H1 (cell line): ENCODE measurements around the gene CFAP97D2. TPM values are rescaled to one million over a fixed set of nuclear protein-coding genes. Genes with fewer than 3 reads are reported as not detected.

Source experiments
- CTCF ChIA-PET: fragments of 300-600 bp; sonication (Branson Sonifier 250); formaldehyde crosslinking; loops from one replicate; lab custom pipeline; 2021; ENCODE audit not compliant: partially characterized antibody; lab: Charles Lee
- POLR2A ChIA-PET: fragments of 300-600 bp; sonication (Branson Sonifier 250); formaldehyde crosslinking; loops from one replicate; lab custom pipeline; 2021; ENCODE audit warnings: inconsistent platforms; ENCODE audit not compliant: partially characterized antibody; lab: Charles Lee
- DNase-seq, 2 experiments: peaks; one replicate each; pipeline versions ENCODE4 v3.0.0 to v3.0.0-alpha.2; 2010 to 2022; ENCODE audit warnings: low spot score in 2 of 2, low read depth in 1 of 2, mixed read lengths in 1 of 2
- FAIRE-seq: peaks from 2 replicates; lab custom pipeline; 2011; peaks lifted over from hg19 to GRCh38; lab: Jason Lieb, UNC
- H2AFZ ChIP-seq: 2 replicates; pipeline ENCODE4 v1.8.1; 2012; ENCODE audit warnings: low read length, inconsistent platforms
- H2AK5ac ChIP-seq: 2 replicates; pipeline ENCODE4 v1.6.1; 2013; ENCODE audit warnings: low read depth, low read length
- H2BK120ac ChIP-seq: replicated peaks from 2 replicates; pipeline ENCODE3; 2013; ENCODE audit warnings: low read depth, low read length, inconsistent platforms
- H2BK12ac ChIP-seq: 2 replicates; pipeline ENCODE4 v1.6.1; 2013; ENCODE audit warnings: low read depth, low read length
- H2BK15ac ChIP-seq: 2 replicates; pipeline ENCODE4 v1.6.1; 2013; ENCODE audit warnings: low read length
- H2BK20ac ChIP-seq: 2 replicates; pipeline ENCODE4 v1.6.1; 2013; ENCODE audit warnings: low read length
- H2BK5ac ChIP-seq: 2 replicates; pipeline ENCODE4 v1.6.1; 2013; ENCODE audit warnings: low read depth, low read length
- H3K14ac ChIP-seq: 2 replicates; pipeline ENCODE4 v1.6.1; 2013; ENCODE audit warnings: inconsistent platforms; ENCODE audit not compliant: insufficient read length
- H3K18ac ChIP-seq: 2 replicates; pipeline ENCODE4 v1.6.1; 2013; ENCODE audit warnings: low read length; ENCODE audit errors: extremely low read depth
- H3K23ac ChIP-seq: 2 replicates; pipeline ENCODE4 v1.6.1; 2013; ENCODE audit warnings: inconsistent platforms; ENCODE audit not compliant: insufficient read length
- H3K23me2 ChIP-seq: 2 replicates; pipeline ENCODE4 v1.6.1; 2013; ENCODE audit warnings: low read depth, low read length
- H3K27ac ChIP-seq: 2 replicates; pipeline ENCODE4 v1.6.1; 2011; ENCODE audit warnings: low read depth, low read length, inconsistent platforms
- H3K27me3 ChIP-seq, 4 experiments: replicated peaks in 1 of 4; 1 replicate in 1 of 4; 2 replicates in 3 of 4; pipeline versions ENCODE4 v1.6.1 to v1.8.1; 2011 to 2013; ENCODE audit warnings: low read length in 3 of 4, mild to moderate bottlenecking in 3 of 4, inconsistent platforms in 2 of 4, mixed read lengths in 2 of 4, moderate library complexity in 1 of 4; ENCODE audit not compliant: control insufficient read depth in 3 of 4, insufficient read depth in 3 of 4; ENCODE audit errors: extremely low read depth in 1 of 4
- H3K36me3 ChIP-seq, 4 experiments: 2 replicates each; pipeline versions ENCODE4 v1.6.1 to v1.8.1; 2011 to 2013; ENCODE audit warnings: mild to moderate bottlenecking in 4 of 4, low read length in 3 of 4, moderate library complexity in 2 of 4, control low read depth in 1 of 4, inconsistent platforms in 1 of 4; ENCODE audit not compliant: insufficient read depth in 4 of 4, control insufficient read depth in 2 of 4
- H3K4ac ChIP-seq: replicated peaks from 2 replicates; pipeline ENCODE3; 2013; ENCODE audit warnings: low read length, low read depth, mixed read lengths, inconsistent platforms; ENCODE audit not compliant: insufficient read length
- H3K4me1 ChIP-seq, 4 experiments: replicated peaks in 1 of 4; 1 replicate in 1 of 4; 2 replicates in 3 of 4; pipeline versions ENCODE4 v1.6.1 to v1.8.1; 2011 to 2013; ENCODE audit warnings: low read length in 3 of 4, inconsistent platforms in 2 of 4, mixed read lengths in 1 of 4; ENCODE audit not compliant: insufficient read depth in 4 of 4, control insufficient read depth in 3 of 4
- H3K4me2 ChIP-seq, 2 experiments: 2 replicates each; pipeline versions ENCODE4 v1.6.1 to v1.8.1; 2011 to 2013; ENCODE audit warnings: low read depth in 2 of 2, low read length in 2 of 2, control low read depth in 1 of 2, inconsistent platforms in 1 of 2, mild to moderate bottlenecking in 1 of 2; ENCODE audit not compliant: insufficient read depth in 1 of 2
- H3K4me3 ChIP-seq, 4 experiments: fragments of 200-600, 300-600 bp in 1 of 4; sonication (generic), shearing (Covaris generic), sonication (Bioruptor Twin) in 1 of 4; 2 replicates each; pipeline versions ENCODE4 v1.5.1 to v1.8.1; 2011 to 2016; ENCODE audit warnings: low read length in 4 of 4, low read depth in 3 of 4, control low read depth in 2 of 4, inconsistent platforms in 2 of 4, mild to moderate bottlenecking in 2 of 4, mixed read lengths in 1 of 4, moderate library complexity in 1 of 4; ENCODE audit not compliant: insufficient read depth in 2 of 4; ENCODE audit errors: extremely low read depth in 1 of 4
- H3K56ac ChIP-seq: replicated peaks from 2 replicates; pipeline ENCODE3; 2013; ENCODE audit warnings: low read depth, mild to moderate bottlenecking, mixed read lengths, low read length, inconsistent platforms; ENCODE audit not compliant: insufficient read length
- H3K79me1 ChIP-seq: 2 replicates; pipeline ENCODE4 v1.6.1; 2013; ENCODE audit warnings: low read depth, low read length, control low read depth
- H3K79me2 ChIP-seq, 2 experiments: 2 replicates each; pipeline versions ENCODE4 v1.6.1 to v1.8.1; 2012 to 2013; ENCODE audit warnings: low read length in 2 of 2, mild to moderate bottlenecking in 2 of 2, inconsistent platforms in 1 of 2; ENCODE audit not compliant: insufficient read depth in 2 of 2, control insufficient read depth in 1 of 2
- H3K9ac ChIP-seq, 4 experiments: replicated peaks in 1 of 4; 1 replicate in 1 of 4; 2 replicates in 3 of 4; pipeline versions ENCODE4 v1.6.1 to v1.8.1; 2011 to 2013; ENCODE audit warnings: low read depth in 3 of 4, low read length in 3 of 4, control low read depth in 2 of 4, mild to moderate bottlenecking in 2 of 4, moderate library complexity in 2 of 4, inconsistent platforms in 1 of 4; ENCODE audit errors: extremely low read depth in 1 of 4
- H3K9me3 ChIP-seq, 2 experiments: 2 replicates each; pipeline versions ENCODE4 v1.6.1 to v1.8.1; 2012 to 2013; ENCODE audit warnings: mild to moderate bottlenecking in 2 of 2, moderate library complexity in 2 of 2, control low read depth in 1 of 2, inconsistent platforms in 1 of 2, low read depth in 1 of 2, low read length in 1 of 2, mixed read lengths in 1 of 2; ENCODE audit not compliant: insufficient read depth in 2 of 2
- H4K20me1 ChIP-seq, 2 experiments: replicated peaks in 1 of 2; 2 replicates each; pipeline versions ENCODE3 to v1.8.1; 2011 to 2013; ENCODE audit warnings: inconsistent platforms in 2 of 2, low read length in 2 of 2, mild to moderate bottlenecking in 1 of 2; ENCODE audit not compliant: insufficient read depth in 2 of 2, control insufficient read depth in 1 of 2
- H4K5ac ChIP-seq: 2 replicates; pipeline ENCODE4 v1.6.1; 2013; ENCODE audit warnings: low read length, low read depth, mixed read lengths, inconsistent platforms; ENCODE audit not compliant: insufficient read length
- H4K8ac ChIP-seq: 2 replicates; pipeline ENCODE4 v1.8.0; 2013; ENCODE audit warnings: mild to moderate bottlenecking, moderate library complexity, low read length, inconsistent platforms; ENCODE audit not compliant: insufficient read depth; ENCODE audit errors: extremely low read depth
- H4K91ac ChIP-seq: replicated peaks from 2 replicates; pipeline ENCODE3; 2013; ENCODE audit warnings: low read length, mixed read lengths, inconsistent platforms; ENCODE audit not compliant: insufficient read length
- KDM1A ChIP-seq: fragments of 200-600, 300-600 bp; sonication (generic); IDR thresholded peaks from 2 replicates; pipeline ENCODE4 v1.7.1; 2016; ENCODE audit warnings: mild to moderate bottlenecking, low read length, borderline replicate concordance
- TCF12 ChIP-seq: IDR thresholded peaks from 2 replicates; pipeline ENCODE4 v1.6.1; 2011; ENCODE audit warnings: low read depth, mild to moderate bottlenecking, low read length
- WGBS, 2 experiments: shearing (Covaris generic) in 1 of 2; methylation state at CpG; one replicate each; pipeline versions ENCODE4 v1.1.6 to v1.1.7; 2013 to 2015; ENCODE audit warnings: low lambda C conversion rate in 2 of 2, mixed read lengths in 2 of 2, inconsistent platforms in 1 of 2, low coverage in 1 of 2, missing lambda C conversion rate in 1 of 2; ENCODE audit not compliant: insufficient replicate concordance in 2 of 2, insufficient coverage in 1 of 2, insufficient read length in 1 of 2; ENCODE audit errors: extremely low coverage in 1 of 2, missing lambda C conversion rate in 1 of 2; 5-methylcytosine and 5-hydroxymethylcytosine counted together
- polyA plus RNA-seq, 7 experiments: library from polyadenylated mRNA; depleted of rRNA in 3 of 7; stranded (reverse) in 5 of 7; unstranded in 2 of 7; fragments of >200 nt in 5 of 7; fragments of 200-250 nt in 2 of 7; gene quantifications; 1 replicate in 5 of 7; 2 replicates in 1 of 7; 4 replicates in 1 of 7; pipeline versions ENCODE4 v1.2.1 to v1.2.3, GENCODE V29; 2011 to 2013; ENCODE audit warnings: missing spikeins in 2 of 7, mixed read lengths in 2 of 7
- total RNA-seq: library from RNA; stranded (reverse); fragmentation: NEBNext Ultra II Directional; extraction: Animal tissue kit (Norgen Biotek cat#: 25700); gene quantifications from 2 replicates; pipeline ENCODE4 v1.2.1, GENCODE V29; 2021

CFAP97D2 gene
- total and polyA plus RNA-seq, 2 of the 8 experiments (the other 6 are each of a cell fraction or from before 2014, with no cell fraction given), result not detected

- H3K9ac ChIP-seq, result no peak overlapping the region
- H2BK20ac ChIP-seq, result no peak overlapping the region
- no peak overlapping the region for H3K14ac ChIP-seq
- no peak overlapping the region for H3K27ac ChIP-seq
- WGBS, 2 experiments, result 76% methylated on average over 4 of the region's 4 CpGs; no CpG with 5 or more reads in 1 of the 2 experiments
- H4K5ac ChIP-seq, result no peak overlapping the region
- POLR2A ChIA-PET, result no interaction called here
- no peak overlapping the region for H2BK12ac ChIP-seq
- no peaks in the 10 kb centered on the region for H4K20me1 ChIP-seq
- H3K9me3 ChIP-seq, result peaks cover 22 to 26% of the 10 kb centered on the region in 2 experiments
- TF ChIP-seq KDM1A (no peak), TCF12 (no peak)
- H3K23me2 ChIP-seq, result no peaks in the 10 kb centered on the region
- CTCF ChIA-PET, result interaction anchor here (0.9 kb wide), 1 partner anchor 387 kb away, joined by 3 read pairs; no protein-coding TSS in a partner anchor
- no peak overlapping the region for H2AFZ ChIP-seq
- FAIRE-seq (no peak), DNase-seq (no peak)
- H3K4me1 ChIP-seq, result peaks cover 0 to 4% (median 2%) of the 10 kb centered on the region in 4 experiments; a peak in 4 of 7 replicates
- no peak overlapping the region for H4K8ac ChIP-seq
- H3K36me3 ChIP-seq, result no peaks in the 10 kb centered on the region
- H3K18ac ChIP-seq, result no peak overlapping the region
- H3K79me1 ChIP-seq, result no peaks in the 10 kb centered on the region
- H2AK5ac ChIP-seq, result no peak overlapping the region
- no peak overlapping the region for H2BK5ac ChIP-seq
- H3K4ac ChIP-seq, result no peak overlapping the region
- no peak overlapping the region for H2BK120ac ChIP-seq
- H3K4me3 ChIP-seq, result no peak overlapping the region
- no peak overlapping the region for H3K4me2 ChIP-seq
- H4K91ac ChIP-seq, result no peak overlapping the region
- no peak overlapping the region for H3K56ac ChIP-seq
- H3K79me2 ChIP-seq, result no peaks in the 10 kb centered on the region
- no peaks in the 10 kb centered on the region for H3K27me3 ChIP-seq
- H2BK15ac ChIP-seq, result no peak overlapping the region
- H3K23ac ChIP-seq, result no peak overlapping the region
Measured at GRCh38 chr13:114203536-114203935, 24.5 kb downstream of the CFAP97D2 start.
